HepG2 (cell line): ENCODE results near the gene SMIM41. TPM values are rescaled to one million over a fixed set of nuclear protein-coding genes. Genes with fewer than 3 reads are reported as not detected.
A peak's percentile ranks its signal among the peaks of the same experiment; 100 is the strongest.

Experiments
- HHEX ChIP-seq: IDR thresholded peaks from 2 replicates; pipeline ENCODE4 v1.6.1; 2016; ENCODE audit warnings: control low read depth
- HOXD1 ChIP-seq: sonication (generic); formaldehyde crosslinking; IDR thresholded peaks from 2 replicates; pipeline ENCODE4 v1.5.0; 2020; ENCODE audit warnings: missing genetic modification reagents
- IRX3 ChIP-seq: sonication (generic); formaldehyde crosslinking; IDR thresholded peaks from 2 replicates; pipeline ENCODE4 v1.8.1; 2023; ENCODE audit warnings: mild to moderate bottlenecking, low read depth, missing genetic modification reagents, borderline replicate concordance
- JARID2 ChIP-seq: sonication (generic); formaldehyde crosslinking; IDR thresholded peaks from 2 replicates; pipeline ENCODE4 v1.8.1; 2023; ENCODE audit warnings: missing genetic modification reagents, inconsistent platforms; ENCODE audit not compliant: insufficient replicate concordance
- KLF11 ChIP-seq: IDR thresholded peaks from 2 replicates; pipeline ENCODE4 v1.6.1; 2016; ENCODE audit warnings: missing compliant biosample characterization
- NCOA2 ChIP-seq: sonication (generic); formaldehyde crosslinking; IDR thresholded peaks from 2 replicates; pipeline ENCODE4 v1.8.0; 2022; ENCODE audit warnings: inconsistent platforms
- PHF8 ChIP-seq: sonication (generic); formaldehyde crosslinking; IDR thresholded peaks from 2 replicates; pipeline ENCODE4 v1.5.0; 2020; ENCODE audit warnings: missing genetic modification reagents
- SMYD3 ChIP-seq: sonication (generic); formaldehyde crosslinking; IDR thresholded peaks from 2 replicates; pipeline ENCODE4 v1.8.1; 2023; ENCODE audit warnings: mild to moderate bottlenecking, missing genetic modification reagents
- SNRNP70 ChIP-seq: fragments of 200-400 bp; formaldehyde crosslinking; IDR thresholded peaks from 2 replicates; pipeline ENCODE4 v1.6.1; 2017; ENCODE audit warnings: mild to moderate bottlenecking, low read depth, low read length, moderate library complexity
- ZNF138 ChIP-seq: sonication (generic); formaldehyde crosslinking; IDR thresholded peaks from 2 replicates; pipeline ENCODE4 v1.5.0; 2020; ENCODE audit warnings: mild to moderate bottlenecking, low read depth, missing genetic modification reagents
- ZNF543 ChIP-seq: sonication (generic); formaldehyde crosslinking; IDR thresholded peaks from 2 replicates; pipeline ENCODE4 v1.4.0; 2020; ENCODE audit warnings: mild to moderate bottlenecking, missing genetic modification reagents
- ZNF567 ChIP-seq: sonication (generic); formaldehyde crosslinking; IDR thresholded peaks from 2 replicates; pipeline ENCODE4 v1.8.1; 2023; ENCODE audit warnings: mild to moderate bottlenecking, missing genetic modification reagents, borderline replicate concordance
- ZSCAN21 ChIP-seq: sonication (generic); formaldehyde crosslinking; IDR thresholded peaks from 2 replicates; pipeline ENCODE4 v1.8.0; 2022; ENCODE audit warnings: mild to moderate bottlenecking, missing genetic modification reagents, moderate library complexity, borderline replicate concordance
- polyA plus RNA-seq, 8 experiments: library from polyadenylated mRNA; depleted of rRNA in 3 of 8; stranded (reverse) in 7 of 8; unstranded in 1 of 8; fragments of >200 nt; fragmentation: Illumina TruSeq in 4 of 8; extraction: Trizol in 4 of 8; gene quantifications; 2 replicates each; pipeline versions ENCODE4 v1.2.1 to v1.2.3, GENCODE V29; 2011 to 2016; ENCODE audit warnings: low read depth in 4 of 8, missing spikeins in 1 of 8, mixed read lengths in 1 of 8; ENCODE audit not compliant: insufficient read depth in 1 of 8
- total RNA-seq, 5 experiments: library from RNA; depleted of rRNA; stranded (reverse); fragments of >200 nt; fragmentation: Illumina TruSeq; extraction: Trizol; gene quantifications; 2 replicates each; pipeline ENCODE4 v1.2.3, GENCODE V29; 2016; ENCODE audit warnings: low read depth in 1 of 5
- TF ChIP-seq, protein P1 (sequence below): sonication (generic); formaldehyde crosslinking; conservative IDR thresholded peaks from 2 replicates; pipeline ENCODE4 v1.8.0; 2022; ENCODE audit warnings: low read depth, missing genetic modification reagents
- TF ChIP-seq, protein P2 (sequence below), 2 experiments: fragments of 450-650 bp in 1 of 2; sonication (generic) in 1 of 2; formaldehyde crosslinking in 1 of 2; IDR thresholded peaks; 2 replicates each; pipeline versions ENCODE4 v1.6.1 to v1.8.0; 2016 to 2022; ENCODE audit warnings: antibody characterized with exemption in 1 of 2, mild to moderate bottlenecking in 1 of 2, missing genetic modification reagents in 1 of 2
- TF ChIP-seq, protein P3 (sequence below): IDR thresholded peaks from 2 replicates; pipeline ENCODE4 v1.6.1; 2016; ENCODE audit warnings: mild to moderate bottlenecking, missing biosample characterization, missing genetic modification reagents

The SMIM41 gene
- total and polyA plus RNA-seq, 2 of the 13 experiments (the other 11 are each of a cell fraction or from before 2014, with no cell fraction given) = not detected

DNA sequence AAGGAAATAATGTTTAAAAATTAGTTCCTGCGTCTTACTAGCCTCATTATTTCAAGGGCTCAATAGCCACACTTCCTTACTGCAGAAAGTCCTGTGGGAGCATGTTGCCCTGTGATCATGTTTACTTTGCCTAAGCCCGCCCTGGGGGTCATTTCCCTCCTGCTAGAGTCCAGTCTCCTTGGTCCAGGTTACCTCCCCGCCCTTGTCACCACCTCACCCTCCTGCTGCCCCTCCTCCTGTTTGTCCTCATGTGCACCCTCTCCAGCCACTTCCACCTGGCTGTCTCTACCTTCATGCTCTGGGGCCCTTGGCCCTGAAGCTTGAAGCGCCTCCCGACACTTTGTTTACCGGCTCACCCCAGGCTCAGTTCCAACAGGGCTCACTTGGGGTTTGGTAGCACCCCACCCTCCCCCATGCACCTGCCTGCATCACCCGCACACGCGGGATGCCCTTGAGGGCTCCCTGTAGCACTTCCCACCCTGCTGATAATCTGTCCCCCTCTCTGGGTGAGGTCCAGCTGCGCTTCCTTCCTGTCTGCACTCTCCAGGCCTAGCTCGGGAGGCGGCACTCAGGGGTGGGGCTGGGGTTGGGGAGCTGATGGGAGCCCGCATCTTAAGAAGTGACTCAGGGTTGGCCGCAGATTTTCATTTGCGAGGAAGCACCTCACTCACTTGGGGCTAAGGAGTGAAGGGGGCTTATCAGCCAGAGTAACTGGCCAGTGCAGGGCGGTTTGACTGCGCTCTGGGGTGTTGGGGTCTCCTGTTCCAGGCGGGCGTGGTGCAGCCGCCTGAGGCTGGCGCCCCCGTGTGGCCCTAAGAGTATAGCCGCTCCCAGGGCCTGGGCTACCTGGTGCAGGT, 40.1 kb downstream of the SMIM41 start (continued):
- no peak for TF ChIP-seq SNRNP70
- no peak; the same call in none of the 2 replicates for TF ChIP-seq PHF8 (CRISPR knock-in tag)
- peak; percentile 30; the same call in 1 of the 2 replicates for TF ChIP-seq ZNF543 (CRISPR knock-in tag)
- no peak for TF ChIP-seq HHEX (CRISPR knock-in tag)
- no peak for TF ChIP-seq JARID2 (CRISPR knock-in tag)
- TF ChIP-seq, protein P1, sequence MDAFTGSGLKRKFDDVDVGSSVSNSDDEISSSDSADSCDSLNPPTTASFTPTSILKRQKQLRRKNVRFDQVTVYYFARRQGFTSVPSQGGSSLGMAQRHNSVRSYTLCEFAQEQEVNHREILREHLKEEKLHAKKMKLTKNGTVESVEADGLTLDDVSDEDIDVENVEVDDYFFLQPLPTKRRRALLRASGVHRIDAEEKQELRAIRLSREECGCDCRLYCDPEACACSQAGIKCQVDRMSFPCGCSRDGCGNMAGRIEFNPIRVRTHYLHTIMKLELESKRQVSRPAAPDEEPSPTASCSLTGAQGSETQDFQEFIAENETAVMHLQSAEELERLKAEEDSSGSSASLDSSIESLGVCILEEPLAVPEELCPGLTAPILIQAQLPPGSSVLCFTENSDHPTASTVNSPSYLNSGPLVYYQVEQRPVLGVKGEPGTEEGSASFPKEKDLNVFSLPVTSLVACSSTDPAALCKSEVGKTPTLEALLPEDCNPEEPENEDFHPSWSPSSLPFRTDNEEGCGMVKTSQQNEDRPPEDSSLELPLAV (CRISPR knock-in tag) = no peak
- 0 out of 2 replicates have a peak, but pooled peaks have one; percentile 69 for TF ChIP-seq SMYD3 (CRISPR knock-in tag)
- TF ChIP-seq NCOA2 (CRISPR knock-in tag) = peak; percentile 53; the same call in 1 of the 2 replicates
- TF ChIP-seq ZSCAN21 (CRISPR knock-in tag) = 0 out of 2 replicates have a peak, but pooled peaks have one; percentile 14
- TF ChIP-seq, protein P2, sequence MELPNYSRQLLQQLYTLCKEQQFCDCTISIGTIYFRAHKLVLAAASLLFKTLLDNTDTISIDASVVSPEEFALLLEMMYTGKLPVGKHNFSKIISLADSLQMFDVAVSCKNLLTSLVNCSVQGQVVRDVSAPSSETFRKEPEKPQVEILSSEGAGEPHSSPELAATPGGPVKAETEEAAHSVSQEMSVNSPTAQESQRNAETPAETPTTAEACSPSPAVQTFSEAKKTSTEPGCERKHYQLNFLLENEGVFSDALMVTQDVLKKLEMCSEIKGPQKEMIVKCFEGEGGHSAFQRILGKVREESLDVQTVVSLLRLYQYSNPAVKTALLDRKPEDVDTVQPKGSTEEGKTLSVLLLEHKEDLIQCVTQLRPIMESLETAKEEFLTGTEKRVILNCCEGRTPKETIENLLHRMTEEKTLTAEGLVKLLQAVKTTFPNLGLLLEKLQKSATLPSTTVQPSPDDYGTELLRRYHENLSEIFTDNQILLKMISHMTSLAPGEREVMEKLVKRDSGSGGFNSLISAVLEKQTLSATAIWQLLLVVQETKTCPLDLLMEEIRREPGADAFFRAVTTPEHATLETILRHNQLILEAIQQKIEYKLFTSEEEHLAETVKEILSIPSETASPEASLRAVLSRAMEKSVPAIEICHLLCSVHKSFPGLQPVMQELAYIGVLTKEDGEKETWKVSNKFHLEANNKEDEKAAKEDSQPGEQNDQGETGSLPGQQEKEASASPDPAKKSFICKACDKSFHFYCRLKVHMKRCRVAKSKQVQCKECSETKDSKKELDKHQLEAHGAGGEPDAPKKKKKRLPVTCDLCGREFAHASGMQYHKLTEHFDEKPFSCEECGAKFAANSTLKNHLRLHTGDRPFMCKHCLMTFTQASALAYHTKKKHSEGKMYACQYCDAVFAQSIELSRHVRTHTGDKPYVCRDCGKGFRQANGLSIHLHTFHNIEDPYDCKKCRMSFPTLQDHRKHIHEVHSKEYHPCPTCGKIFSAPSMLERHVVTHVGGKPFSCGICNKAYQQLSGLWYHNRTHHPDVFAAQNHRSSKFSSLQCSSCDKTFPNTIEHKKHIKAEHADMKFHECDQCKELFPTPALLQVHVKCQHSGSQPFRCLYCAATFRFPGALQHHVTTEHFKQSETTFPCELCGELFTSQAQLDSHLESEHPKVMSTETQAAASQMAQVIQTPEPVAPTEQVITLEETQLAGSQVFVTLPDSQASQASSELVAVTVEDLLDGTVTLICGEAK (IDR thresholded peaks at IDR 0.05) = no peak
- TF ChIP-seq, protein P2 (CRISPR knock-in tag; IDR thresholded peaks at IDR 0.05) = 0 out of 2 replicates have a peak, but pooled peaks have one; percentile 40
- TF ChIP-seq HOXD1 = 0 out of 2 replicates have a peak, but pooled peaks have one; percentile 15
- TF ChIP-seq, protein P3, sequence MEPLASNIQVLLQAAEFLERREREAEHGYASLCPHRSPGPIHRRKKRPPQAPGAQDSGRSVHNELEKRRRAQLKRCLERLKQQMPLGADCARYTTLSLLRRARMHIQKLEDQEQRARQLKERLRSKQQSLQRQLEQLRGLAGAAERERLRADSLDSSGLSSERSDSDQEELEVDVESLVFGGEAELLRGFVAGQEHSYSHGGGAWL = 0 out of 2 replicates have a peak, but pooled peaks have one; percentile 12
- 0 out of 2 replicates have a peak, but pooled peaks have one; percentile 20 for TF ChIP-seq ZNF567 (CRISPR knock-in tag)
- no peak for TF ChIP-seq IRX3 (CRISPR knock-in tag)
- TF ChIP-seq ZNF138 (CRISPR knock-in tag) = no peak
- no peak for TF ChIP-seq KLF11 (CRISPR knock-in tag)
